SKM-1 (cell line): ENCODE results near the gene COMMD10.

Source experiments
- DNase-seq: peaks from one replicate; lab custom pipeline; 2025; ENCODE audit not compliant: unreplicated experiment; lab: John Stamatoyannopoulos, UW

COMMD10 gene

DNA sequence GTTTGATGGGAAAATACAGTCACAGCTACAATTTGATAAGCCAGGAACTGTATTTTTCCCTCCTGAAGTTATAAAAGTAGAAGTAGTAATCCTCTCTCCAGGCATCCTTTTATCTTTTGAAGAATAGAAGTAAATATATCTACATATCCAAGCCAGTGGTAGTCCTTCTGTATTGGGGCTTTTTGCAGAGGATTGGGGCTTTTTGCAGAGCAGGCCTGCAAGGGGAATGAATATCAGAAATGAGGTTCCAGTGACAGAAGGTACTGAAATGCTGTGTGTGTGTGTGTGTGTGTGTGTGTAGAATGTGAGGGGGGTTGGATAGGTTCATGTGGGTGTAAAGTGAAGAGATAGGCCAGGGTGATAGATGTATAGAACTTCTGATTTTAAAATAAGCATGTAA is 127.4 kb downstream of the COMMD10 start:
- no peak for DNase-seq

DNA sequence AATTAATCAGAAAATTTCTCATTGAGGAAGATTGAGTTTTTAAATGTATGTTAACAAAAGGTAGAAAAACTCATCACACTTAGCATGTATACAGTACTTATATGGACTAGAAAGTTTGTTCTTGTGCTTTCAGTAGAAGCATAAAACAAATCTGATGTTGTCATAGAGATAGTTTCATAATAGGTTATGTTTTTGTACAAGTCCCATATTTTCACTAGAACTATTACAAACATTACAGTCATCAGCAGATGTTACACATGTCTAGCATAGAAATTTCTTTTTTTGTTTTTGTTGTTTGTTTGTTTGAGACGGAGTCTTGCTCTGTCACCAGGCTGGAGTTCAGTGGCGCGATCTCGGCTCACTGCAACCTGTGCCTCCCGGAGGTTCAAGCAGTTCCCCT is 131.4 kb downstream of the COMMD10 start:
- DNase-seq, result no peak

DNA sequence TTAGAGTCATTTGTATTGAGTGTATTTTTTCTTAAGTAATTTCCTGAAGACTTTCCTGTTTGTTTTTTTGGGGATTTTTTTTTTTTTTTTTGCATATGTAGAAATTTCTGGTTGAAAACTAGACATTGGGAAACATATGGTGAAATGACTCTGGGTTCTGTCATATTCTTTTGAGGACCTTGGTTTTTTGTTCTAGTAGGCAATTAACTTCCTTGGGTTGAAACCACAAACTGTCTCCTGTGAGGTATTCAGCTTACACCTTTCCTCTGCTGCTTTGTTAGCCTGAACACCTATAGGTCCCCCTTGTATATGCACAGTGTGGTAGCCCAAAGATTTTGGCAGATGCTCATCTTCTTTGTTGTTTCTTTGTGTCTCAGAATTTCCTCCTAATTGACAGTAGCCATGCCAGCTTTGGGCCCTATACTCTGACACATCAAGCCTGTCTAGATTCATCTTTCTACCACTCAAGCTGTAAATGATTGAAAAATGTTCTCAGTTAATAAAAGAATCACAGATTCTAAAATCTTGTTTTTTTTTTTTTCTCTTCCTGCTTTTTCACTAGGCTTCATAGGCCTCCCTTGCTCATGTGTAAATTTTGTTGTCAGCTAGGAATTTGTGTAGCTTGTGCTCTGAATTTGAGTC is 140.6 kb downstream of the COMMD10 start:
- DNase-seq, result peak; percentile 27

DNA sequence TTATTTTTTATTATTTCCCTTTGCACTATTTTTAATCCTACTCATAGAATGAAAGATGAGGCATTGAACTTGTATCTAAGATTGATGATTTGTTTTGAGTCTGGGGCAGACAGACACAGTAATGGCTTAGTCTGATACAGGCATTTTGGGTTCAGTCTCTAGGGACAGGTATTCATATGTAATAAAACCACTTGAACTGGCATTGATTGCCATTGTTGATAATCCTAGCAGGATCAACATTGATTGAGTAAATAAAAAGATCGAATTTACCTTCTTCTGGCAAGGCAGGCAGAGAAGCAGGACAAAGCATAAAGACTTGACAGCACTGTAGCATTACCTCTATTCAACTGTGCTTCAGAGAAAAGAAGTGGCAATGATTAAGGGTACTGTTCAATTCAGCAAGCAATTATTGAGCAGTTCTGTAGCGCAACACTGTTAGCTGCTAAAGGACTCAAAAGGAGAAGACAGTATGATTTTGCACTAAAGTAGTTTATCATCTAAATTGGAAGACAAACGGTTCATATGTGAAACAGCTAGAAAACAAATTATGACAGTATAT is 144.4 kb downstream of the COMMD10 start:
- DNase-seq, result no peak

DNA sequence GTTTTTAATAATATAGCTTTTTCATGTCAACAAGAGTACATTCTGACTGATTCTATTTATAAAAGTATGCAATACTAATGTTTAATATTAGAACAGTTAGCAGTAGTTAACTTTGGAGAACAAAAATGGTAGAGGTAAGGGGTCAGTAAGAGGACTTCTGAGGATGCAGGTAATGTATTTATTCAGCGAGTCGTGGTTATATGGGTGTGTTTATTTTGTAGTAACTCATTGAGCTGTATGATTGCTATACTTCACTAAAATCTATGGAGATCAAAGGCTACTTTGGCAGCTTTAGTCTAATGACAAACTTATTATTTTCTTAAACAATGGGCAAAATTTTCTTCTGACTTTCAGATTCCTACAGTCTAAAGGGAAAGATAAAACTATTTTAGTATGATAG is 146.5 kb downstream of the COMMD10 start:
- no peak for DNase-seq

DNA sequence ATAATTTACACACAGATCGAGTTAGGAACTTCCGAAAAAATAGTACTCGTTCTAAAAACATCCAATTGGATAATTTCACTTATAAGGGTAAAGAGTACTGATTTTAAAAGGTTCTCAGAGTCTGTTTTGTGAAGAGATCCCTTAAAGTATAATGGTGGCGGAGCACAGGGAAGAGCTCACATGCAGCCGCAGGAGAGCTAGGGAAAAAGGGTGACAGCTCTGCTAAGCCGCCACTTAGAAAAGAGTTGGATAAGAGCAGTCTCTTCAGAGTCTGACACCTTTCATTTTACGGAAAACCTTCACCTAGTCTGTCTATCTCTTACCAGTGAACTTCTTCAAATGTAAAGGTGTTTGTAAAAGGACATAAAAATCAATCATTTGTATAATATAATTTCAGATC is 149.9 kb downstream of the COMMD10 start:
- no peak for DNase-seq

DNA sequence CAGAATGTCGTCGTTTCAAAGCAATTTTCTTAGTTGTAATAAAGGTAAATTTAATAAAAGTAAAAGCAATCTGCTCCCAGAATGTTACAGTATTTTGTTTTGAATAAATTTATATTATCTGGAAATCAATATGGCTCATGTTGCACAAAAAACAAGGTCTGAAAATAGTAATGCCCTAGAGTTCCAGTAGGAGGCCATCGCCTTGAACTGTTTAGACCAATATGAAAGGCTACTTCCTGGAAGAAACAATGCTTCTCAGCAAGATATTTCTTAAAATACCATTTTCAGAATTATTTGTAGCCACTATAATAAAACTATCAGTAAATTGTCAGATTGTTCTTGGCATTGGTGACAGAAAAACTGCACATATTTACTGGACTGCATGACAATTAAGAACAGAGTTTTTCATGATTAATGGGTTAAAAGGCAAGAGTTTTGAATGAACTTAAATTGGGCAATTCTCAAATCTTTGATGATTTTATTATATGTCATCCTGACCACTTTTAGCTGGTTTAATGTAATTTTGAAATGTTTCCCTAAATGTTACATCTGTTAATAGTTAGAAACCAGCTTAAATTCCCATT is 153.2 kb downstream of the COMMD10 start:
- no peak for DNase-seq

DNA sequence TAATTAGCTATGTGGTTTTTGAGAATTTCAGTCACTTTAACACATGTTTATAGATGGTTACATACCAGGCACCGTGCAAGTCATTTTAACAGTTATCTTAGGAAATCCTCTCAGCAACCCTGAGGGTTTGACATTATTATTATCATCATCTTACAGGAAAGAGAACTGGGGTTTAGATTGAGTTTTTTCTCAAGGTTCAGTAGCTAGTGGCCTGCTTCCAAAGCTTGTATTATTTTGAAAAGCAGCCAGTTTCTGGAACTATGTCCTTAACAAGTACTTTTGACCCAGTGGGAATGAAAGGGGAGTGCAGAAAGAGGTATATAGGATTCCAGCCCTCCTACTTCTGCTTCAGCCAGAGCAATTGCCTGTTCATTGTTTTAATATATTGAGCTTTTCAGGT is 157.5 kb downstream of the COMMD10 start:
- no peak for DNase-seq

DNA sequence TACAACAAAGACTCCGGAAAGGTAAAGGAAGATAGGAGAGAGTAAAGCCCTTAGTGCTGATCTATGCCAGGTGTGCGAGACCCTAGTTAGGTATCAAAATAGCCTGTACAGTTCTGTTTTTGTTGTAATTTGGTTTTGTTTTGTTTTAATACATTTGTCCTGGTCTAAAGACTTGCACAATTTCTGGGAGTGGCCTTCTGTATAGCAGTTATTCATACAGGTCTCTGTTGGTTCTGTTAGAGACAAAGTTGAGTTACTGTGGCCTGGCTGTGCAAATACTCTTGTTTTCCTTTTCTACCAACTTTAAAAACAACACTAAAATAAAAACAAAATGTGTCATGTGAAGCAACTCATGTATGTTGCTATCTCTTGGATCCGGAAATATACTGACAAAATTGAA is 163.6 kb downstream of the COMMD10 start:
- no peak for DNase-seq

DNA sequence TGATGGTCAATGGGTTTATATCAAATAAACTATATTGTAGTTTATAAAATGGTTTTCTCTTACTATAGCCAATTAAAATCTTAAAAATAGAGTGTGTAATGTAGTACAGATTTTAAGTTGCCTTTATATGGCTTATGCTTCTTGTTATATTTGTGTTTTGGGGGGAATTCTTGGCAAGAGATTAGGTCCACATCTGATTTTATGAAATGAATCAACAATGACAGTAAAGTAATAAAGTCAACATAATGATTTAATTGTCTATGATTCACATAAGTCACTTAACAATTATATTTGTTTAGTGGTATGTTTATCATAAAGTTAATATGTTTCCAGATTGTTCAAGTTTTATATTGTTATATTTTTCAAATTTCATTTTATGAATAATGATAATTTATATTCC is 164.8 kb downstream of the COMMD10 start:
- DNase-seq, result no peak

DNA sequence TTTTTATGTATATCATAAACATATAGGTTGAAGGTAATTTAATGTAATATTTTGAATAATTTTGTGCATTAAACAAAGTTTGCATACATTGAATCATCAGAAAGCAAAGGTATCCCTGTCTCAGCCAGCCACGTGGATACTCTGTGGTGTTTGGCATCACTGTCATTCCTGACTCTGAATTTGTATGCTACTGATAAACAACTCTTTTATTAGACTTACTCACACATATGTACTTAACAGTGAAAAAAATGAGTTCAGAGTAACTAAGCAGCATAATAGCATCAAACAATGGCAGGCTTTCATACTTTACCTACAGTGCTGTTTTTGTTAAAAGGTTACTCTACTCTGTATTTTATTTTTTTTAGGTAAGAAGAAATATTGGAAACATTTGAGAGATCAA is 171.9 kb downstream of the COMMD10 start:
- DNase-seq, result no peak

DNA sequence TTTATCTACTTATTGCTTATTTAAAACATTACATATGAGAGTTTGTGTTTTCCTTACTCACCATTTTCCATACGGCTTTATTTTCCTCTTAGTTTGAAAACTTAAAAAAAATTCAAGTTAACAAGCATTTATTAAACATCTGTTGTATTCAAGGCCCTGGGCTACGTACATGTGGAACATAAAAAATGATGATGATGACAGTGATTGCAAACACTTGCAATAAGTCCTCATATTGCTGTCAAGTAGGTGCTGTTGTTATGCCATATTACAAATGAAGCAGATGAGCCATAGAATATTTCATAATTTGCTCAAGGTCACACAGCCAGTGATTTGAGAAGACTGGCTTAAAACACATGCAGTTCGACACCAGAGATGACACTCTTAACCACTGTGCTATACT is 180.6 kb downstream of the COMMD10 start:
- no peak for DNase-seq

DNA sequence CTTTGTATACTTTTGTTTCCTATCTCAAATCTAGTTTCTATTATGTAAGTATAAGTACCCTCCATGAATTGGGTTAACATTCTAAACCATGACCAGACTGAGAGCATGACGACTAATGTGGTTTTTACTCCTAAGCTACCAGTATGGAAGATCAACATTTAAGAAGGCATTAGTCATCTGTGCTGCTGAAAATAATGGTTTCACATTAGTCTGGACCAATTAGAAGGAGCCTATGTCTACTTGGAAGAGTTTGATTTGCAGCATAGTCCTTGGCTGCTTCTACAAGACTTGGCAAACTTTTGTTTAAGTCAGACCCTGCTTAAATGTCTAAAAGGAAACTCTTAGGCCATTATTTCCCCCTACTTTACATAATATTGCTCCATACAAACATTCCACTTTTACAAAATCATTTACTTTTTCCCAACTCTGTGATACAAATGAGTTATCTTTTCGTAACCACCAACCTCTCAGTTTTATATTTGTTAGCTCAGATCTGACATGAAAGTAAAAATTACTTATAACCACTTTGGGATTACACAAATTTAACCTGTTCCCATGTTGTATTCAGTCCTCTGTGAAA is 186.7 kb downstream of the COMMD10 start:
- no peak for DNase-seq

DNA sequence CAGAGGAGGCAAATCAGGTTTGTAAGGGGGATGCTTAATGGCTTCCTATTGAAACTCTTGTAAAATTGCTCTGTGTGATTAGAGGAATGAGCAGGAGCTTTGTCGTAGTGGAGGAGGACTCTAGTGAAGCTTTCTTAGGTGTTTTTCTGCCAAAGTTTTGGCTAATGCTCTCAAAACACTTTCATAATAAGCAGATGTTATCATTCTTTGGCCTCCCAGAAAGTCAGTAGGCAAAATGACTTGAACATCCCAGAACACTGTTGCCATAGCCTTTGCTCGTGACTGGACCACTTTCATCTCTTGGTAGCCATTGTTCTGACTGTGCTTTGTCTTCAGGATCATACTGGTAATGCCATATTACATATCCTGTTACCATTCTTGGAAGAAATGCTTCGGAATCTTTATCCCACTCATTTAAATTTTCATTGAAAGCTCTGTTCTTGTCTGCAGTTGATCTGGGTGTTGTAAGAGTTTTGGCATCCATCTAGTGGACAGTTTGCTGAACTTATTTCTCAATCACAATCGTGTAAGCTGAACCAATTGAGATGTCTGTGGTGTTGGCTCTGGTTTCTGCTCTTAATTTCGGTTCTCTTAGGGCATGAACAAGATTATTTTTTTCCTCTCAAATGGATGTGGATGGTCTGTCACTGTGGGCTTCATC is 187.6 kb downstream of the COMMD10 start:
- DNase-seq, result no peak

DNA sequence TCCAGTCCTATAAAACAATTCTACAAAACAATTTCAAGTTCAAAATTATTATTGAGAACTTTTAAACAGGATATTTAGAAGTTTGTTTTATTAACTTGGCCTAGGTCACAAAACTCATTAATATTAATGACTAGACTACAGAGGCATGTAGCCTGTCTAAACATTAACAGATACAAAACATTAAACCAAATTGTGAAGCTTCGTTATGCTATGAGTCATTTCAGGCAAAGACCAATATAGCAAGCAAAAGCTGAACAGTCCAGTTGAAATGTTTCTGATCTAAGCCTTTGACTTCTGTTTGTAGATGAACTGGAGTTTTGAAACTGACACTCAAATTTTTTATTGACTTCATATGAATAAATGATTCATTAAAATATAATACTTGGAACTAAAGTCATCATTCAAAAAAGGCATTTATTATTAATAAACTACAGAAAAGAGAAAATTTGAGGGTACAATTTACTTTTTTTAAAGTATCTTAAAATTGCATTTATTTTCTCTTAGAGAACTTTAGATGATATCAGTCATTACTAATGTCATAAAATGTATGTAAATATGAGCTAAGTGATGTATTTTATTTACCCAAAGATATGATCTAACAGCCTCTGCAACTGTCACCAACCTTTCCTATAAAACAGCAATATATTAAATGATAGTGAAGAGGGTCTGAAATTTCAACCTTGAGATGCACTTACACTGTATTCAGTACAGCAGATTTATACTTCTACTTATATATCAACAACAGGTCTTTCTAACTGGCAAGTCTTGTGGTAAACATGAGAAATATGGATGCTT is 188.8 kb downstream of the COMMD10 start:
- DNase-seq, result no peak

DNA sequence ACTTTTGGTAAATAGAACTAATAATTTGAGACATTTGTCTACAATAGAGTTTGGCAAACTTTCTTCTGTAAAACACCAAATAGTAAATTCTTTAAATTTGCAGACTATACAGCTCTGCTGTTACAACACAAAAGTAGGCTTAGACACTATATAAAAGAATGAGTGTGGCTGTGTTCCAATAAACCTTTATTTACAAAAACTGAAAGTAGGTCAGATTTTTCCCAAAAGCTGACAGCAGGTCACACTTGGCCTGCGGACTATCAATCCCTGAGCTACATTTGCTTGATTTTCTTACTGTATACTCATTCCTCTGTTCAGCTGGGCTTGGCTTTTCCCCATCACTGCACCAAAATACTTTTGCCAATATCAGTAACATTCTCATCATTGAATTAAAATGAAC is 189.4 kb downstream of the COMMD10 start:
- no peak for DNase-seq

DNA sequence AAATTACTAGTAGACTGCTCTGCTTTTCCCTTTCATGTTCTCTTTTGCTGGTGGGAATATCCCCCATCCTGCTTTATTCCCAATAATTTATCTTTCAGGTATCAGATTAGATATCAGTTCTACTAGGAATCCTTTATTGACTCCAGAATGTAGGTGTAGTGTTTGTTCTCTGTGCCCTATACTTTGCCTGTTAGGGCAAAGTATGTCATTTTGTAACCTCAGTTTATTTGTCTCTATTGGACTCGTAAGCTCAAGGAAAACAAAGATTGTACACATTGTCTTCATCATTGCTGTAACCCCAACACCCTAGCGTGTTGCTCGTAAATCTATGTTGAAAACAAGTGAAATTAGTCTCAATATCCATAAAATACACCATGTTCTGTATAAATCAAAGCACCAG is 190.5 kb downstream of the COMMD10 start:
- no peak for DNase-seq

DNA sequence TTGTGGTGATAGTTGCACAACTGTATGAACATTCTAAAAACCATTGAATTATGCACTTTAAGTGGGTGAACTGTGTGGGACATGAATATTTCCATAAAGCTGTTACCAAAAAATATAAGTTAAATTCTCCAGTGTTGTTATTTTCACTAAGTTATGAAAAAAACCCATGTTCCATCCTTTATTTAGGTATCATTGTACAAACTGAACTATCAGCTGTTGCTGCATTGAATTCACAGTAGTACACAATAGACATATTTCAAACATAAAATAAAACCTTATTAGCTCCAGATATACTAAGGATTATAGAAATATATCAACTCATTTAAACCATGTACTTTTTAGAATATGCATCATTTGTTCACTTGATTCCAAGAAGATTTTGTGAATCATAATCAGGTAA is 192.1 kb downstream of the COMMD10 start:
- no peak for DNase-seq

DNA sequence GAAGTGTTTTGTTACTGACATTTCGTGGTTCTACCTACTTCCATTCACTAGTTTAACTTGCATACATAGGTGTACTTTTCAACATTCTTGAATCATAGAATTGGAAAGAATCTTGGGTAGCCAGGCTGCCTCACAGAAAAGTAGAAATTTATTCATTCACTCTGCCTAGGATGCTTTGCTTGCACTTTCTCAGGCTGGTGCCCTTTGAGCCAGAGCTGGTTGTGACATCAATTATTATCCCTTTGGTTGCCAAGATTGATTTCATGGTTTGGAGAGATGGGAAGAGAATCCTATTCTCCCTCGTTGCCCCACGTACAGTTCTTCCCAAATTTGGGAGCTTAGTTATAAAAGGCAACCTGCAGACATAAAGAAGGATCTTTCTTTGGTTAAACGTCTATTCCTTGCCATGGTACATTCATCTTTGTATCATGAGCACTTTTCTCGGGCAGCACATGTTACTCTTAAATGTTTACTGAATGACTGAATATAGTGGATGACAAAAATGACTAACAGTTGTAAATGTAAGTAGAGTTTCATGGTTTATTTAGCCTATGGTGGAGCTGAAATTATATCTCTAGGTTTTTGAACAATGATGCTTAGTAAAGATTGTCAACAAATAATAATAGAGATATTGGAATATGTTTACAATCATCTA is 195.5 kb downstream of the COMMD10 start:
- no peak for DNase-seq

DNA sequence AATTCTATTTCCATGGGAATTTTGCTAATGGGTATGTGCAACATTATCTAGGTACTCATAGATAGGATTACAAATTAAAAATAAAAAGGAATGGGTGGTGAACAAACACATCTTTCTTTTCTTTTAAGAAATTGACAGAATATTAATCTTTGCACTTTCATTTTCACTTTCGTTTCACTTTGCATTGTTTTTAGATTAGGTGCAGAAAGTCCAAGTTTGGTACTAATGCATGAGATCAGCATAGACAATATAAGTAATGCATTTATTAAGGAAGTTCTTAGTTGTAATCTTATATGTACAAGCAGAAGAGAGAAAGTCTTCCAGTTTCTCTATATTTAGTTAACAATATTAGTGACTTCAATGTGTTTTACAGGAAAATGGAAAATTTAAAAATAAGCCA is 196.5 kb downstream of the COMMD10 start:
- no peak for DNase-seq

DNA sequence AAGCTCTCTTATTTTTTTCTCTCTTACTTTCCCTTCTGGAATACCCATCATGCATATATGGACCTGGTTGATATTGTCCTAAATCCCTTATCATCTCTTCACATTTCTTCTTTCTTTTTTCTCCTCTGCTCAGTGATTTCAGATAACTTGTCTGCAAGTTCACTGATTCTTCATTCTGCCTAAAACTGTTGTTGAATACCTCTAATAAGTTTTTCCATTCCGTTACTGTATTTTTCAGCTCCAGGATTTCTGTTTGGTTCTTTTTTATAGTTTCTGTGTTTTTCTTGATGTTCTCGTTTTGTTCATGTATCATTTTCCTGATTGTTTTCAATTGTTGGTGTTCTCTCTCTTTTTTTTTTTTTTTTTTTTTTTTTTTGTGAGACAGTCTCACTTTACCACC is 203.7 kb downstream of the COMMD10 start:
- no peak for DNase-seq
